HTR-8/SVneo (cell line): ENCODE measurements around the gene RAB2B.
"Not testable (repeated sequence)": the region's sequence is repeated elsewhere in the genome, so short reads cannot be mapped to it uniquely, and the experiment has no call there.

Experiments used
- DNase-seq: peaks from one replicate; pipeline ENCODE4 v3.0.0; 2011; ENCODE audit warnings: low spot score, mixed read lengths; ENCODE audit not compliant: insufficient read length
- FAIRE-seq: peaks from 2 replicates; lab custom pipeline; 2011; peaks lifted over from hg19 to GRCh38; lab: Jason Lieb, UNC

RAB2B gene

DNA sequence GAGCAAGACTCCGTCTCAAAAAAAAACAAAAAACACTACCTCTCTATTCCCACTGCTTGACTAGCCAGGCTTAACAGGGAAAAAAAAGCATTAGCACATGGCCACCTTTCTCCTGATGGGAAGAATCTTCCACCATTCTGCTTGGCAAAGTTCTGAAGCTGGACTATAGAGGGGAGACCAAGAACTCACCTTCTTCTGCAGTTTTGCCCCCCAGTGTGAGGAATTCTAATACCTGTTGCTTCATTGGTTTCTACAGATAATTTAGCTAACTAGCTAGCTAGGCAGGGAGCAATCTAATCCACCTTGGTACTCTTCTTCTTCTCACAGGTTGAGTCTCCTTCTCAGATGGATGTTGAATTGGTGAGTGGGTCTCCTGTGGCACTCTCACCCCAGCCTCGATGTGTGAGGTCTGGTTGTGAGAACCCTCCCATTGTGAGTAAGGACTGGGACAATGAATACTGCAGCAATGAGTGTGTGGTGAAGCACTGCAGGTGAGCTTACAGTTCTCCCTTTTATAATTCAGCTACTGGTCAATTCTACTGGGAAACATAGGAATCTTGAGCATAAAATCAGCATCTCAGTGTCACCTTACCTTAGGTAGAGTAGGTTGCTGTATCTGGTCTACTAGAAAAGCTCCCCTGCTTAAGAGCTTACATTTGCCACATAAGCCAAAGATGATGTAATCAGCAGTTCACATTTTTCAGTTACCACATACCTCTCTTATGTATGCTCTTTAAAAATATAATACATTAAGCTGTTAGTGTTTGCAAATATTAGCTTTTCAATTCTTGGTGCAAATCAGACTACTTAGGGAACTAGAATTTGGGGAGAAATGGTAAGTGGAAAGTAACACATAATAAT lies 18.4 kb upstream of the RAB2B start:
- DNase-seq, result no peak
- FAIRE-seq, result no peak

DNA sequence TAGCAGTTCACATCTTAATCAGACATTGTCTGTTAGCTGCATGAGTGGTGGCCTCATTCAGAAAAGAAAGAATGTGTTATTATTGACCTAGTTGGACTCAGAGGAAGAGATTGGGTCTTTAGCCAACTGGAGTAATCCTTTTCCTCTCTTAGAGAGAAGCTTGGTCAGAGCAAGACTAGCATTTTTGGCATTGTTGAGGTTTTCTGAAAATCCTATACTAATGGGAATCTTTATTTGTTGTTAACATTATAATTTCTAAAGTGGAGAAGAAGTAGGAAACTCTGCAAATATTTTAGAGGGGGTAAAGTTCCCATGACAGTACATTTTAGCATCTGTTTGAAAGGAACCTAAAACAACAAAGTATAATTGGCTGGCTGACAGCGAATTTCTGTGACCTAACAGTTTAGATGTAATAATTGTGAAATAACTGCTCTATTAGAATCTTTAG lies 9.9 kb upstream of the RAB2B start:
- DNase-seq (no peak), FAIRE-seq (no peak)

- FAIRE-seq (no peak), DNase-seq (peak; percentile 57)
Measured at GRCh38 chr14:21476523-21476924, 235 bp downstream of the RAB2B start.

GRCh38 chr14:21475767-21476522 lies 814 bp downstream of the RAB2B start:
- no peak for FAIRE-seq
- DNase-seq, result no peak

DNA sequence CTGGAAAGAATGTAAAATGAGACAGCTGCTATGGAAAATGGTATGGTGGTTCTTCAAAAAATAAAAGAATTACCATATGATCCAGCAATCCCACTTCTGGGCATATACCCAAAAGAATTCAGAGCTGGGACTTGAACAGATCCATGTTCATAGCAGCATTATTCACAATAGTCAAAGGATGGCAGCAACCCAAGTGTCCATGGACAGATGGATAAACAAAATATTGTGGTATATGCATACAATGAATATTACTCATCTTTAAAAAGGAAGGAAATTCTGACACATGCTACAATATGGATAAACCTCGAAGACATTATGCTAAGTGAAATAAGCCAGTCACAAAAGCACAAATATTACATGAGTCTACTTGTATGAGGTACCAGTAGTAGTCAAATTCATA lies 9.1 kb downstream of the RAB2B start:
- no peak for DNase-seq
- no peak for FAIRE-seq

- FAIRE-seq (peak; percentile 52), DNase-seq (peak; percentile 96)
Measured at GRCh38 chr14:21455912-21456667, 20.7 kb downstream of the RAB2B start, which contains the start of gene CHD8. CHD8 (minus strand) TSS chr14:21456123; CDS start chr14:21431643, 24,480 bp downstream.

DNA sequence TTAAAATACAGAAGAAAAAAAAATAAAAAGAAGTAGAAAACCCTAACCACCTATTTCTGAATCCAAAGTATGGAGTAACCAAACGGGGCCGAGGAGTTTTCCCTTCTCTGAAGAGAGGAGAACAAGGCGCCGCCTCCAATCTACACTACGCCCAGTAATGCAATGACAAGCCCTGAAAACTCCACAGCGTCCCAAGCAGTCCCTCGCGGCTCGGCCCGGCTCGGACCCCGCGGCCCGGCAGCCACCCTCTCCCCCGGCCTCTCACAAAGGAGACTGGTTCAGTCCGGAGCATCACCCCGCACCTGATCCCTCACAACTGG lies 21.2 kb downstream of the RAB2B start:
- DNase-seq (no peak), FAIRE-seq (no peak)

DNA sequence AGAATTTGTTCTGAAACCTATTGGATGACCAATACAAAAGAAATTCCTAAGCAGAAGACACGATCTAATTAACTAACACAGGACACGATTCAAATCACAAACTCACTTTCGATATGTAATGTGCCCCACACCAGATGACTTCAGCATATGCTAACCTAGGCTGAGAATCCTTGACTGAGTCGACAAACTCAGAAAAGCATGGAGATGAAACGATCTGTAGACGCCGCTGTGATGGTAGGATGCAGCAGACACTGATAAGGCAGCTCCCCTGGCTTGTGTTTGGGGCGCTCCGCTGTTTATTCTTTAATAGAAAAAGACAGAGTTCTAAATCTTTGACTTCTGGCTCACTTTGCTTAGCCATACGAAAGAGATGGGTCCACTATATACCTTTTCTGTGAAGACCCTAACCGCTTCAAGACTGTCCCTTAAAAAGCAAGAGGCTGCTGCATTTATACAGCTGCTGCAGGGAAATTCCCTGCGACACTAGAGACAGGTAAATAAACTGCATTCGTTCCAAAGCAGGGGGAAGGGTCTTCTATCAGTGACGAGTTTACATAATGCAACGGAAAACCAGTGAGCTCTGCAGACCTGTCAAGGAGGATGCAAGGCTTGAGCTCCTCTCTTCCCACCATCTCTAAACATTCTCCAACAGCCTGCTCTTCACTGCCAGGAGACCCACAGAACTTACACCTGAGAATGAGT lies 21.8 kb downstream of the RAB2B start:
- no peak for FAIRE-seq
- no peak for DNase-seq

- FAIRE-seq (no peak), DNase-seq (no peak)
Measured at GRCh38 chr14:21449899-21450216, 26.9 kb downstream of the RAB2B start.

GRCh38 chr14:21442657-21443056 lies 34.1 kb downstream of the RAB2B start:
- not testable (repeated sequence) for FAIRE-seq

GRCh38 chr14:21440859-21441258 lies 35.9 kb downstream of the RAB2B start:
- DNase-seq, result no peak
- FAIRE-seq, result no peak

More at GRCh38 chr14:21442657-21443056, 34.1 kb downstream of the RAB2B start:
- not testable (repeated sequence) for DNase-seq

DNA sequence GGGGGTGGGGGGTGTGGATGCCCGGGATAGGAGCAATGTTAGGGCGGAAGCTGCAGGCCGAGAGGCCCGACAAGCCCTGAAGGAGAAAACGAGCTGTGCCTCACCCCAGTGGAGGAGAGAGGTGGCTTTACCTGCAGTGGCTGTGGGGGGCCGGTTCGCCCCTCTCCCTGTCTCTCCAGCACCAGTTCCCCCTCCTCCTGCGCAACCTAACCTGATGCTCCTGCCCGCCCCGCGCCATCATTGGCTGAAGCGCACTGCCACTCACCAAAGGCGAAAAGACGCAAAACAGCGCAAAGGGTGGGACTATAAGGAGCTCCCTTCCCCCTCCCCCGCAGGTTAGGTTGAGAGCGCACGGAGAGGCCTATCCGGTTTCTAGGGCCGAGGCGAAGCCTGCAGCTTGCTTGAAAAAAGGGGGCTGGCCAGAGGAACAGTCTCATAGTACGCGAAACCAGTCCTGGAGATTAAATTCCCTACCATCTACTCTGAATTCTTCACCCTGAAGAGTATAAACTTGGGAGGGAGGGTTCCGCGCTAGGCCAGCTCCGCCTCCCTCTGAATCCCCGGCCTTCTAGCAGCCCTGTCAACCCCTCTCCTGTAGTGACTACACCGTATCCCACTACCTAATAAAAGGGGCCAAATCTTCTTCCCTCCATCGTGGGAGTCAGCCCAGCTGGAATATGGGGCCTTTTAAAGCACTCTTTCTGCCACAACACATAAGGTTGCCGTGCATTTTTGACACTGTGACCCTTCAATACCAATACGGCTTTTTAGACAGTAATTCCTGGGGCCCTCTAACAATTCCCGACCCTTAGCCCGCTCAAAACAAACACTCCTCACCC lies 39.5 kb downstream of the RAB2B start:
- DNase-seq (peak; percentile 84), FAIRE-seq (no peak)

DNA sequence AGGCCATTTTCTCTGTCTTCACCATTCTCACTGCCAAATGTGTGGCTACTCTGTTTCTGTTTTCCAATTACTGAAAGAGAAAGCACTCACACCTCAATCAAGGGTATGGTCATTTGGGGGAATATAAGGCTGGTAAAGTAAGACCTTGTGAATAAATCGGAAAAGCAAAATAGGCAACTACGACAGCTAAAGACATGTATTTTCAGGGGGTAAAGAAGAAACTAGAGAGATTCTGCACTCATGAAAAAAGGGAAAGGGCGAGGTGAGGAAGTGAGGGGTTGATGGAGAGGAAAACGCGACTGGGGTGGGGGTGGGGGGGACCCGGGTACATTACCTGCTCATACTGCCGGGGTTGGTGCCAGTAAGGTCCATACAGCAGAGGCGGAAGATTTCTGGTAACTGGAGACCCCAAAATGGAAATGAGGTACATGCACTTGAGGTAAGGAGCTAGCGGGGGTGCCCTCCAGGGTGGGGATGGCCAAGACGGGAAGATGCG lies 40.1 kb downstream of the RAB2B start:
- DNase-seq (no peak), FAIRE-seq (no peak)

- FAIRE-seq (no peak), DNase-seq (no peak)
Measured at GRCh38 chr14:21431126-21431525, 45.6 kb downstream of the RAB2B start.

- FAIRE-seq, result no peak
- no peak for DNase-seq
Measured at GRCh38 chr14:21428930-21429329, 47.8 kb downstream of the RAB2B start.

DNA sequence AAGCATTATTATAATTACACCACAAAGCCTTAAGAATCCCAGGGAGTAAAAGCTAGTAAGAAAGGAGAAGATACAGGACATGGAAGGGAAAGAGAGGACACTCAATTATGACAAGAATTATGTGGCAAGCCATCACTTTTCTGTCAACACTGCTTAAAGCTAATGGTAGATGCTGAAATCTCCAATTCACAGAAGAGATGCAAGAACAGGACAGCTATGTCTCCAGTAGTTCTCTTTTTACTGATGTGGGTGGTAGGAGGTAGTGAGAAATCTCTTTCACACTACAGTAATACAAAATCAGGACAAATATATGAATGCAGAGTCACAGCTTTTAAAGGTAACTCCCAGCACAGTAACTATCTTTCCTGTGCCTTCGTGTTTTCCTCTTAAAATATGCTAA lies 50.1 kb downstream of the RAB2B start:
- DNase-seq, result no peak
- no peak for FAIRE-seq

GRCh38 chr14:21419528-21419927 lies 57.2 kb downstream of the RAB2B start:
- DNase-seq (no peak), FAIRE-seq (no peak)

DNA sequence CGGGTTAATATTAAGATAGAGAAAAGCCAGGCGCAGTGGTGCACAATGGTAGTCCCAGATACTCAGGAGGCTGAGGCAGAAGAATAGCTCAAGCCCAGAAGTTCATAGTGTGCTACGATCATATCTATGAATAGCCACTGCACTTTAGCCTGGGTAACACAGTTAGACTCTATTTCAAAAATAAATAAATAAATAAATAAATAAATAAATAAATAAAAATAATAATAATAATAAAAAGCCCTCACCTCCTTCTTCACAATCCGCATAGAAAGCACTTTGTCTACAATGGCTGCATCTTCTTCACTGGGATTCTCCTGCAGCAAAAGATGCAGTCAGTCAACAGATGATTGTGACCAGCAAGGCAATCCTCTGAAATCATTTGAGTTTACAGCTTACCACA lies 61.4 kb downstream of the RAB2B start:
- FAIRE-seq, result no peak
- DNase-seq, result no peak

DNA sequence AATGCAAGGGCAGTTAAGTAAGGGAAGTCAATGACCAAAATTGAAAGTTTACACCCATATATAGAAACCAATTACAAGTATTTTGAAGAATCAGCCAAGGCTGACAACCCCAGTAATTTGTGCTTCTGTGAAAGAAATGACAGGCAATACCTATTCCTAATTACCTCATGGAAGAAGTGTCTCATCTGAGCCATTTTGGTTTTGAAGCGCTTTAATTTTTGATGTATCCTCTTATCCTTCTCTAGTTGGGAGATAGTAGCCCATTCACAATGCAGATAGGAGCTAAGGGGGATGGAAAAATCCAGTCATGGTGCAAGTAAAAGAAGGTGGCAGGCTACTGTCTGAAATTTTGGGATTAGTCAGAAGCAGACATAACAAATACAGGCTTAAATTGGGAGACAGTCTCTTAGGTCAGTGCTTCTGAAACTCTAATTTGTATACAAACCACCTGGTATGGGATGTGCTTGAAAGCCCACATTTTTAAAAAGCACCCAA lies 62.6 kb downstream of the RAB2B start:
- FAIRE-seq (no peak), DNase-seq (no peak)
